Mesodermal cell (in vitro differentiated cells): Measurements from ENCODE around the gene ADAMTSL1.

Experiments
- H3K27ac ChIP-seq: 2 replicates; pipeline ENCODE4 v1.7.0; 2013; ENCODE audit warnings: mild to moderate bottlenecking, low read depth, low read length, moderate library complexity; ENCODE audit not compliant: severe bottlenecking
- H3K36me3 ChIP-seq: 2 replicates; pipeline ENCODE4 v1.7.1; 2013; ENCODE audit warnings: mild to moderate bottlenecking, low read length, moderate library complexity; ENCODE audit not compliant: control insufficient read depth, insufficient read depth
- H3K4me1 ChIP-seq: one replicate; pipeline ENCODE4 v1.7.1; 2013; ENCODE audit warnings: mild to moderate bottlenecking, low read length; ENCODE audit not compliant: insufficient read depth, control insufficient read depth, poor library complexity, severe bottlenecking
- H3K4me3 ChIP-seq: 2 replicates; pipeline ENCODE4 v1.7.0; 2013; ENCODE audit warnings: low read length, control low read depth, mild to moderate bottlenecking; ENCODE audit not compliant: insufficient read depth, poor library complexity, severe bottlenecking; ENCODE audit errors: extremely low read depth
- H3K9me3 ChIP-seq: 2 replicates; pipeline ENCODE4 v1.7.1; 2013; ENCODE audit warnings: mild to moderate bottlenecking, low read length, moderate library complexity; ENCODE audit not compliant: control insufficient read depth
- WGBS, 2 experiments: methylation state at CpG; one replicate each; pipeline ENCODE4 v1.1.5; 2013; ENCODE audit warnings: missing lambda C conversion rate in 2 of 2; ENCODE audit not compliant: insufficient coverage in 2 of 2; 5-methylcytosine and 5-hydroxymethylcytosine counted together

ADAMTSL1 gene

DNA sequence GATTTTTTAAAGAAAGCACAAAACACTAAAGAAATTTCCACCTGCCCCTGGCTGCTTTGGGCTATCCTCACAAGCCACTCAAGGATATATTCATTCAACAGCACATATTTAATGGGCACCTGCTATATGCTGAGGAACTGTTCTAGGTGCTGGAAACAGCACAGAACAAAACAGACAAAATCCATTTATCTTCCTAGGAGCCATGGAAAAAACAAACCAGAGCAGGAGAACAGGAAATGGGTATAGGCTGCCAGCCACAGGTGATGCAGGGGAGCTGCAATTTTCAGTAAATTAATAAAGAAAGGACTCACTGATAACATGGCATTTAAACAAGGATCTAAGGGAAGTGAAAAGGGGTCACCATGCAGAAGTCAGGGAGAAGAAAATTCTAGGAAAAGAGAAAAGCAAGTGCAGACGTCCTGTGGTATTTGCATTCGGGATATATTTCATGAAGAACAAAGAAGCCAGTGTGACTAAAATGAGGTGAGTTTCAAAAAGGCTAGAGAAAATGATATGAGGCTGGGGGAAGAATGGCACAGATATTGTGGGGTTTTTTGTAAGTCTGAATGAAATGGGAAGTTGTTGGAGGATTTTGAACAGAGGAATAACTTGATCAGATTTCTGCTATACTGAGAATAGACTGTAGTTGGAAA lies 152.2 kb downstream of the ADAMTSL1 start:
- WGBS, 2 experiments, result 74 to 95% methylated on average over 2 of the region's 2 CpGs
- Histone ChIP-seq H3K36me3 (no peaks in the 10 kb centered on the region), H3K4me1 (no peaks in the 10 kb centered on the region), H3K9me3 (no peaks in the 10 kb centered on the region), H3K27ac (no peak overlapping the region), H3K4me3 (no peak overlapping the region)

DNA sequence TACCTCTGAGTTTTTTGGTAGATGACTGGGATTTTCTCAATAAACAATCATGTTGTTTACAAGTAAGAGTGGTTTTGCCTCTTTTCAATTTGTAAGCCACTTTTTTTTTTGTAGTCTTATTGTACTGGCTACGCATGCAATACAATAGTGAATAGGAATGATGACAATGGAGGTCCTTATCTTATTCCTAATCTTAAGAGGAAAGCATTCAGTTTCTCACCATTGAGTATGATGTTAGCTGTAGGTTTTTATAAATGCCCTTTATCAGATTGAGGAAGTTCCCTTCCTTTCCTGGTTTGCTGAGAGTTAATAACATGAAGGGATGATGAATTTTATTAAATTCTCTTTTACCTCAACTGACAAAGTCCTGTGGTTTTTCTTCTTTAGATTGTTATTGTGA lies 155.2 kb downstream of the ADAMTSL1 start:
- Histone ChIP-seq H3K4me1 (no peaks in the 10 kb centered on the region), H3K9me3 (no peaks in the 10 kb centered on the region), H3K4me3 (no peak overlapping the region), H3K27ac (no peak overlapping the region), H3K36me3 (no peaks in the 10 kb centered on the region)
- no CpG with 5 or more reads among the region's 1 CpG for WGBS, 2 experiments

DNA sequence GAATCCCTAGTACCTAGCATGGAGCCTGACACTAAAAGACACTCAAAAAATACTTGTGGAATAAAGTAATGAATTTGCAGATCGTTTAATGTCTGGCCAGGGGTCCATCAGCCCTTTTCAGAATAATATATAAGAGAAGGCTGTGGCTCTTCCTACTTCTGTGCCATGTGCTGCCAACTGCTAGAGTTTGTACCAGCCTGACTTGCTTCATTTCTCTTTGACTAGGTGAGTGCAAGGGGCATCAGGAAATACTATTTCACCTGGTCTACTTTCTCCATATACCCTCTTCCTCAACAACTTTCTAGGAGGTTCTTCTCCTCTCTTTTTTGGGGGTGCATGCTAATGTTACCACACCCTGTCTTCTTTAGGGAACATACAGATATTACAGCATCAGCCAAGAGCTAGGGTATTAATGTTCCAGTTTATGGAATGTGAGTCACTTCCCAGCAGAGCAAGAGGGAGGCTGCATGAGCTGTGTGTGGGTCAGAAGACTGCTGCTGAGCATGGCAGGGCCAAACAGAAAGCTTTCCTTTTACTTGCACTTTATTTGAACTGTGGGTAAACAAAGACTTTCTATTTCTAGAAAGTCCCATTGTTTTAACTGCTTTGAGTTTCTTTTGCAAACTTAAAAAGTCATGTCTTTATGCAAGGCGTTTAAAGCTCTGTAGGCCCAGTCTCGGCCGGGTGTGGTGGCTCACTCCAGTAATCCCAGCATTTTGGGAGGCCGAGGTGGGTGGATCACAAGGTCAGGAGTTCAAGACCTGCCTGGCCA lies 158.9 kb downstream of the ADAMTSL1 start:
- WGBS, 2 experiments, result 77 to 89% methylated on average over 4 of the region's 5 CpGs

DNA sequence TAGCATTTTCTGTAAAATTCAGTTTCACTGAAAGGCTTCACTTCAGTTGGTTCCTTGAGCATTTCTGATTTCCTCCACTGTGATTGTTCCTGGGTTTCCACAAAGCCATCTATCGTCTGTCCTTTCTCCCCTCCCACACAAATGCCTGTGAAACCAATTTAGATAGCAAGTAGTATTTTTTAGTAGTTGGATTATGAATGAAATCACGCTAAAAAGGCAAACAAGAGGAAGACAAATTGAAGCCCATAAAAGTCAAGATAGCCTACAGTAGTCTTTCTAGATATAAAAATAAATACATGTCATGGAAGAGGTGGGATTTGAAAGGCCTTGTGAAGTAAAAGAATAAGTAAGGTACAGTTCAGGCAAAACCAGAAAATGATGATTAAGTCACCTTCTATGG lies 162.8 kb downstream of the ADAMTSL1 start:
- no peaks in the 10 kb centered on the region for H3K36me3 ChIP-seq
- no peak overlapping the region for H3K4me3 ChIP-seq
- 80% methylated on average over 1 of the region's 2 CpGs; no CpG with 5 or more reads in 1 of the 2 experiments for WGBS, 2 experiments
- H3K4me1 ChIP-seq, result no peaks in the 10 kb centered on the region
- no peaks in the 10 kb centered on the region for H3K9me3 ChIP-seq
- no peak overlapping the region for H3K27ac ChIP-seq

More for the DNA sequence above, 158.9 kb downstream of the ADAMTSL1 start:
- Histone ChIP-seq H3K9me3 (no peaks in the 10 kb centered on the region), H3K27ac (peak overlapping the region; percentile 24), H3K4me1 (no peaks in the 10 kb centered on the region), H3K4me3 (no peak overlapping the region), H3K36me3 (no peaks in the 10 kb centered on the region)

DNA sequence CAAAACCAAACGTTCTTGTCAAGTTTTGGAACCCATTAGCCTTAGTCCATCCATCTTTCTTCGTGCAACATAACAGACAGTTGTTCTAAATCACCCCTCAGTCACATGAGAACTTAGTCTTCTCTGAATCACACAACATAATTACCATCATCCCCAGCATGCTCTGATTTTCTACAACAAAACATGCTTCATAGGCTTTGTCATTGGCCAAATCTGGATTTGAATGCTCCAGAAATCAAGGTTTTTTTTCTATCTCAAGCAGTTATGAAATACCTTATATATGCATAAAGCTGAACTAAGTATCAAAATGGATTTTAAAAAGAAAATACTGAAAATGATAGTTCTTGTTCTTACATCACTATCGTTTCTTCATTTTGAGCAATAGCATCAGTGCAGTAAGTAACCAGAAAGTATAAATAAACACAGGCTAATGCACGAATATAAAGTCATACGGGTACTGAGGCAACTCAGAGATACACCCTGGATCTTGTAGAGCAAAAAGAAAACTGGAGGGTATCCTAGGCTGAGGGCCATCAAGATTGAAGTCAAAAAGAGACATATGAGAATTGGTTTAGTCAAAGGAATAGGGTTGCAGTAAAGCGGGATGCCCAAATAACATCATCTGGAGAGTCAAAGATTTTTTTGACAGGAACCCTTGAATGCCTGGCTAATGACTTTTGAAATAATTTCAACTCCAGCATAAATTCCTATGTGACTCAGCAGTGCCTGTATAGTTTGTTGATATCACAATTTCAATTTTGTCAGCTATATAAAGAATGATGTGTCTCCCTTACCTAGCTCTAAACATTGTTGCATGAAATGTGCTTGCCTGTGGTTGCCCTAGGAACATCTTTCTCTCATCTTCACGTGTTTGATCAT lies 164.7 kb downstream of the ADAMTSL1 start:
- H3K27ac ChIP-seq, result no peak overlapping the region
- 82 to 92% methylated on average over 2 to 6 of the region's 7 CpGs for WGBS, 2 experiments
- H3K36me3 ChIP-seq, result no peaks in the 10 kb centered on the region
- no peaks in the 10 kb centered on the region for H3K9me3 ChIP-seq
- H3K4me3 ChIP-seq, result no peak overlapping the region
- no peaks in the 10 kb centered on the region for H3K4me1 ChIP-seq

DNA sequence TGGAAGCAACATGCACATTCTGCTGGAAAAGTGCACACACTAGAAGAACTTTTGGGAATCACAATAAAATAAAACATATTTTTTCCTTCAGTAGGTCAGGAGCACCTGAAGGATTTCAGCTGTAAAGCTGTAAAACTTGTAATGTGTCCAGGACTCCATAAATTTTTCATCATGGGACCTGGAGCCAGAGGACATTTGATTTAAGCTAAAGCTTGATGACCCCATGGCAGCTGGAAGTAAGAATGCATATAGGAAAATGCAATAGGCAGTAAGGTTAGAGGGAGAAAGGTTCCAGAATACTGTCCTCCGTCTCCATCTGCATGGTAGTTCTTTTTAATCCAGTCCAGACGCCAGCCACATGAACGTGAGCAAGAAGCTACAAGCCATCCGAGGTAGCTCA lies 166.0 kb downstream of the ADAMTSL1 start:
- no peak overlapping the region for H3K27ac ChIP-seq
- WGBS, 2 experiments, result 93% methylated on average over 3 of the region's 4 CpGs; no CpG with 5 or more reads in 1 of the 2 experiments
- no peaks in the 10 kb centered on the region for H3K9me3 ChIP-seq
- no peaks in the 10 kb centered on the region for H3K36me3 ChIP-seq
- no peaks in the 10 kb centered on the region for H3K4me1 ChIP-seq
- H3K4me3 ChIP-seq, result no peak overlapping the region

DNA sequence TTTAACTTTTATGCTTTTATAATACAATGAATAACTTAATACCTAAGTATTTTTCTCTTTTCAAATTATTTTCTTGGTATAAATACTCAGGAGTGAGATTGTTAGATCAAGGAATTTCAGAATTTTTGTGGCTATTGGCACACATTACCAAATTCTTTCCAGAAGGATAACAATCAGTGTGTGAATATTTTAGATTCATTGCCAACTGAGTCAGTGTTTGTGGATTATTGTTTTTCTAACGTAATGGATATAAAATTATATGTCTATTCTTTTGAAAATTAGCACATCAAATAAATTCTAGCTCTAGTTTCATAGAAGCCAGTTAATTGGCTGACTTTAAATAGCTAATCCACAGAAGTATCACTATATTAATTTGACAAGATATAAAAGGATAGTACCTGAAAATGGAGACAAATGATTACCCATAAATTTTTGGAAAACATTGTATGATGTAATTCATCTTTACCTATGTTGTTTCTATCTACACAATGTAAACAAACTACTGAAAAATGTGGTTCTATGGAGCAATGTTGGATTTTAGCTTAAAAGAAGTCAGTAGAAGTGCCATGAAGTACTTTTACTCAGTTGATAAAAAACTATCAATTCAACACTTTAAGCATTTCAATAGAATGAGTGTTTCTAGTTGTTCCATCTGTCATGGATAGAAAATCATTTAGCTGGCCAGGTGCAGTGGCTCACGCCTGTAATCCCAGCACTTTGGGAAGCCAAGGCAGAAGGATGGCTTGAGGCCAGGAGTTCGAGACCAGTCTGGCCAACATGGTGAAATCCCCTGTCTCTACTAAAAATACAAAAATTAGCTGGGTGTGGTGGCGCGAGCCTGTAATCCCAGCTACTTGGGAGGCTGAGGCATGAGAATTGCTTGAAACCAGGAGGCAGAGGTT lies 185.1 kb downstream of the ADAMTSL1 start:
- Histone ChIP-seq H3K27ac (no peak overlapping the region), H3K36me3 (no peaks in the 10 kb centered on the region), H3K9me3 (no peaks in the 10 kb centered on the region), H3K4me3 (no peak overlapping the region), H3K4me1 (no peaks in the 10 kb centered on the region)
- WGBS, 2 experiments, result 86 to 88% methylated on average over 1 to 4 of the region's 5 CpGs

DNA sequence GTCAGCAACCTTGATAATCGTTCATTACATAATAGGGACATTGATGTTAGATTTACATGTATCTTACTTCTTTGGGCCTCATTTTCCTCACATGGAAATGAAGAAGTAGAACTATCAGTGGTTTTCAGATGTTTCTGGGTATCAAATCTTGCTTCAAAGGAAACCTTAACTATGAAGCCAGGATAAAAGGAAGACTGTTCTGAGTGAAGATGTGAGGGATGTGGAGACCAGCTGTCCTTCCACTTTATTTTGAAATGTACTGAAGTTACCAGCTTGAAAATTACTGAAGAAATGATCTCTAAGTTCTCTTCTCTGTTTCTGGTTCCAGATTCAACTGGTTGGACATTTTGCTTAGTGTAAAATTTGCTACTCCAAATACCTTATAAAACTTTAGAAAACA lies 186.0 kb downstream of the ADAMTSL1 start:
- no CpG with 5 or more reads among the region's 1 CpG for WGBS, 2 experiments
- H3K36me3 ChIP-seq, result no peaks in the 10 kb centered on the region
- H3K4me3 ChIP-seq, result no peak overlapping the region
- H3K4me1 ChIP-seq, result no peaks in the 10 kb centered on the region
- H3K9me3 ChIP-seq, result no peaks in the 10 kb centered on the region
- no peak overlapping the region for H3K27ac ChIP-seq

DNA sequence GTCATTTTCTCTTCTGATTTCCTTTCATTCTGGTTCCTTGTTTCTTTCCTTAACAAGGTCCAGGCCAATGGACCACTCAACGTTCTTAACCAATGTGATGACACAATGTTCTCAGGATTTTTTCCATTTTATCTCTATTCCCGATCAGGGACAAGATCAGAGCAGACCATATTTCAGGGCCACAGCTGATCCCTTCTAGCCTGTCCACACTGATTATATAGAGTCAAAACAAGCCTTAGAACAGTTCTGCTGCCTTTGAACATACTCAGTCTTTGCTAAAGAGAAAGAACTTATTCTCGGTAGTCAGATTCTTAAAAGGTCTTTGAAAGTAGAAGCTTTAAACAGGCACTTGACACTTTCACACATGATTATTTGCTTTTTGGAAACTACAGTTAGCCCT lies 188.4 kb downstream of the ADAMTSL1 start:
- H3K27ac ChIP-seq, result no peak overlapping the region
- no peaks in the 10 kb centered on the region for H3K36me3 ChIP-seq
- no peaks in the 10 kb centered on the region for H3K9me3 ChIP-seq
- no peaks in the 10 kb centered on the region for H3K4me1 ChIP-seq
- 85 to 88% methylated on average over 2 to 3 of the region's 3 CpGs for WGBS, 2 experiments
- H3K4me3 ChIP-seq, result no peak overlapping the region

DNA sequence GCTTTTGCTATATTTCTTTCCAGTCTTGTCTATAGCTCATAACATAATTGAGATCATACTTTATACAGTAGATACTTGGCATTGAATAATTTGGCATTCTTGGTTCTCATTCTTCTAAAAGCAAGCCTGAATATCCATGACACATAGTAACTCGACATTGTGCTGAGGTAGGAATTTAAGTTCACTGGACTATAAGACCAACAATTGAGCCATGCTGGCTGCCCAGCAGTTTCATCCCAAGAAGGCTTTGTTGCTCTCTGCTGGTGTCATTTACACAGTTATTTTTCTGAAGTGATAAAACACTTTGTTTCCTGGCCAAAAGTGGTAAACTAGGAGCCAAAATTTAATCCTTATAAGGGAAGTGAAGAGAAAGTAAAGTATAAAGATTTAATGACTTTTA lies 192.0 kb downstream of the ADAMTSL1 start:
- Histone ChIP-seq H3K4me1 (no peaks in the 10 kb centered on the region), H3K27ac (no peak overlapping the region), H3K9me3 (no peaks in the 10 kb centered on the region), H3K36me3 (no peaks in the 10 kb centered on the region), H3K4me3 (no peak overlapping the region)
- 89% methylated on average over 1 of the region's 1 CpG; no CpG with 5 or more reads in 1 of the 2 experiments for WGBS, 2 experiments
